Stromal cell of bone marrow (primary cell): Measurements from ENCODE around the gene PTP4A2.
"Not testable (repeated sequence)": the region's sequence is repeated elsewhere in the genome, so short reads cannot be mapped to it uniquely, and the experiment has no call there.

Experiments used
- DNase-seq: peaks from one replicate; pipeline ENCODE4 v3.0.0-alpha.2; 2012; ENCODE audit warnings: low read depth

Gene PTP4A2

DNA sequence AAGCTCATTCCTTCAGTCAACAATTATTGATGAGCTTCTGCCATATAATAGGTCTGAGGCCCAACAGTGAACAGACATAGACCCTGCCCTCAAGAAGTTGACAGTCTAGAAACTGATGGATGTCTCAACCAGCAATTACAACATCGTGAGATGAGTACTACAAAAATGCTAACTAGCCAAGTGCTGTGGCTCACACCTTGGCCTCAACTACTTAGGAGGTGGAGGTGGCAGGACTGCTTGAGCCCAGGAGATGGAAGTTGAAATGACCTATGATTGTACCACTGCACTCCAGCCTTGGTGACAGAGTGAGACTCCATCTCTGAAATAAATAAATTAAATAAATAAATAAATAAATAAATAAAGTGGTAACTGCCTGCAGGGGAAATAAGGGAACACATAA lies 11.7 kb upstream of the PTP4A2 start:
- no peak for DNase-seq

- DNase-seq = not testable (repeated sequence)
Observed at GRCh38 chr1:31945677-31946076, 7.5 kb upstream of the PTP4A2 start.

- peak; percentile 92 for DNase-seq
Observed at GRCh38 chr1:31944205-31945089, 6.3 kb upstream of the PTP4A2 start.

DNA sequence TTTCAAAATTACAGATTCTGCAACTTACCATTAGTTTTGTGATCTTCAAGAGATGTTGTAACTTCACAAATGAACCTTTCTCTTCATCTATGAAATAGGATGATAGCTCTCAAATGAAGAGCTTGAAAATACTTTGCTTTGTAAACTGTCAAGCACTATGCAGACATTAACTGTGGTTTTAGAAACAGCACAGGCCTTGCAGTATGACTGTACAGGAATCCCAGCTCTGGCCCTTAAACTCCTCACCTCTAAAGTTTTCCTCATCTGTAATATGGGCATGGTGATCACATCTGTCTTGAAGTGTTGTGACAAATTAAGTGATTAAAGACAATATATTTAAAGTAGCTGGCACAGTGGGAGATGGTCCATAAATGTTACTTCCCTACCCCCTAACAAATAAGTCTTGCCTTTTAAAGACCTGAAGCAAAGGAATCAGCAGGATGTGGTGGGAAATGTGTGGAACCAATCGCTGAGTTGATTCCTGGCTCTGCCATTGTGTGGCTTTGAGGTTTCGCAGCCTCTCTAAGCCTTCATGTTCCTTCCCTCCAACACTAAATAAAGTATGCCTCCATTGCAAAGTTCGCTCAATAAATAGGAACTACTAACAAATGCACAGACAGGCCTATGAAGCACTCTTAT lies 5.5 kb upstream of the PTP4A2 start:
- DNase-seq = no peak

- not testable (repeated sequence) for DNase-seq
Observed at GRCh38 chr1:31942061-31942460, 3.9 kb upstream of the PTP4A2 start.

- peak; percentile 64 for DNase-seq
Observed at GRCh38 chr1:31939484-31940329, 1.5 kb upstream of the PTP4A2 start.

GRCh38 chr1:31937300-31938183 lies 626 bp downstream of the PTP4A2 start:
- DNase-seq = peak; percentile 61

GRCh38 chr1:31936981-31937299 lies 1.2 kb downstream of the PTP4A2 start:
- no peak for DNase-seq

DNA sequence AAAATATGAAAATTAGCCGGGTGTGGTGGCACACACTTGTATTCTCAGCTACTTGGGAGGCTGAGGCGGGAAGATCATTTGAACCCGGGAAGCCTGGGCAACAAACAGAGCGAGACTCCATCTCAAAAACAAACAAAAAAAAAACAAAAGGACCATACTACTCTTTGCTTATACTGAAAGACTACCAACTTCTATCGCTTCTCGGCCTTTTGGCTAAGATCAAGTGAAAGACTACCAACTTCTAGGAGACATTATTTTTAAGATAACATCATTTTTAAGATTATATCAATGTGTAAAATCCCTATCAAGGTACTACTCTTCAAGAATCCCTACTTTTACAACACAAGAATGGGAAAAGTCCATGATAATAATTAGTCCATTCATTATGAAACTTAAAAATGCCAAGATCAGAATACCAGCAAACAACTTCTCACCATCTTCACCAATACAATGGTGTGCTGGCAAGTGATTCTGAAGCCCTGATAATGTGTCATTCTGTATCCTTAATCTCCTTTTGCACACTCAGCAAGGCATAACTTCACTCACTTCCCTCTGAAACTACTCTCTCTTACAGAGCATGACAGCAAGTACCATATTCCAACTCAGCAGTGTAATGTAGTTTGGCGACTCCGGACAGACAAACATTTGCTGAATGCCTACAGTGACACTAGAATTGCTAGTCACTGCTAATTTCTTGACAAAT lies 1.7 kb downstream of the PTP4A2 start:
- DNase-seq = no peak

DNA sequence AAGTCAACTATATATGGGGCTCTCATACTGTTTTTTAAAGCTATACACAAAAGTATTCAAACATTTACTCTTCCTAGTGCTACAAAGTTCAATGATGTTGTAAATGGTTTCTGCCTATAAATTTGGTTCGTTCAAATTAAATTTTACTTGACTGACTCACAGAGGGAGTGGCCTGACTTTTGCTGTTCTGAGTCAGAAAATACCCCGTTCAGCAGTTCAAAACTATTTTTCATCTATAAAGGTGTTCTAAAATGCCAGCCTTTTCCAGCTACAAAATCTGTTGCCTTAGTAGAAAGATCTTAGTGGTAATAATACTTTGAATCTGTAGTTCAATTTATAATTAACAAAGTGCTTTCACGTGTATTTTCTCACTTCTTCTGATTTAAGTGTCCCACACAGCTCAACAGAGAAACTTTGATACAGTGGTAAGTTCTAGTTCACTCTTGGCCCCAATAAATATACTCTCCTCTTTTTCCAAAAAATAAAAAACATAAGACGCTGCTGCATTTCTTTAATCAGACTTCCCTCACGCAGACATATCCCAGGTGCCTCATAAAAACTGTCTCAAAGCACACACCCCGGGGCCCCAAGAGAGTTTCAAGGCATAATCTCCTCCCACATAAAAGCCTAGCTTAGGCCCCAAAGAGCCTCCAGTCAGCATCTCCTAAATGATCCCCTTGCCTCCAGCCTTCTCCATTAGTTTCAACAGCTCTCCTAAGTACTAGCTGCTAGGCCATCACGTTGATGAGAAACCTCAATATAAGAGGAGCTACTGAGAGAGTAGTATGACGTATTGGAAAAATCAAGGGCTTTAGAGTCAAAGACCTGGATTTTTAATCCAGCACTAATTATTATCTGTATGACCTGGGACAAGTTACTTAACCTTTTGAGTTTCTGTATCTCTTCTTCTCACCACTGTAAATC lies 3.2 kb downstream of the PTP4A2 start:
- DNase-seq = no peak

GRCh38 chr1:31932491-31933316 lies 5.5 kb downstream of the PTP4A2 start:
- no peak for DNase-seq

- no peak for DNase-seq
Observed at GRCh38 chr1:31931593-31932225, 6.5 kb downstream of the PTP4A2 start.

- no peak for DNase-seq
Observed at GRCh38 chr1:31930836-31931592, 7.2 kb downstream of the PTP4A2 start.

GRCh38 chr1:31927661-31927980 lies 10.5 kb downstream of the PTP4A2 start:
- no peak for DNase-seq

DNA sequence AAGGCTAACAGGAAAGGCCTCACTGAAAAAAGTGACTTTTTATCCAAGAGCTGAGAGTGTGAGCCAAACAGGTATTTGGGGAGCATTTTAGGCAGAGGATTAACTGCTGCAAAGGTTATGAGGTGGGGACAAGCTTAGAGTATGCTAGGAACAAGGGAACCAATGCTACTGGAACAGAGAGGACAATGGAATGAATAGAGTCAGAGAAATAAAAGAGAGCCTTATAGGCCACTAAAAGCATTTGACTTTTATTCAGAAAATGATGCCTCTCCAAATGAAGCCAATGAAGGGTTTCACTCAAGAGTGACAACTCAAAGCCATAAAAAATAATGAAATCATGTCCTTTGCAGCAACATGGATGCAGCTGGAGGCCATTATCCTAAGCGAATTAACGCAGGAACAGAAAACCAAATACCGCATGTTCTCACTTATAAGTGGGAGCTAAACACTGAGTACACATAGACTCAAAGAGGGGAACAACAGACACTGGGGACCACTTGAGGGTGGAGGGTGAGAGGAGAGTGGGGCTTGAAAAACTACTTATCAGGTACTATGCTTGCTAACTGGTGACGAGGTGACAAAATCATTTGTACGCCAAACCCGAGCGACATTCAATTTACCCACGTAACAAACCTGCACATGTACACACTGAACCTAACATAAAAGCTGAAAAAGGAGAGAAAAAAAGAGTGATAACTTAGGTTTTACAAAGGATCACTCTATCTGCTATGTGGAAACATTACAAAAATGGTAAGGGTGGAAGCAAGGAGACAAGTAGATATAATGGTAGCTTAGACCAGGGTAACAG lies 11.1 kb downstream of the PTP4A2 start:
- no peak for DNase-seq

DNA sequence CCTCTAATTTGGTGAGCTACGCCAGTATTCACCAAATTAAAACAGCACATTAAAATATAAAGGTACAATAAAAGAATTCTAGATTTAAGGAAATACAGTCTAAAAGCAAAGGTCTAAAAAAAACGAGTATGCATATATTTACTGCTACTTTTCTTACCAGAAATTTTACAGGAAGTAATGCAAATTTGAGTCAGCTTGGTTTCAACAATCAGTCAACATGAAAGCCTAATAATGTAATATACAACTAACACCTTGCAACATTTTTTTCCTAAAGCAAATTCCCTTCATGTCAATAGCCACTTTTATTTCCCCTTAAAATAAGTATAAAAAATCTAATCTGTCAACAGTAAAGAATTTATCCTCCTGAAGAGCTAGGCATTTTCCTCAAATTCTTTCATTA lies 11.9 kb downstream of the PTP4A2 start:
- no peak for DNase-seq

DNA sequence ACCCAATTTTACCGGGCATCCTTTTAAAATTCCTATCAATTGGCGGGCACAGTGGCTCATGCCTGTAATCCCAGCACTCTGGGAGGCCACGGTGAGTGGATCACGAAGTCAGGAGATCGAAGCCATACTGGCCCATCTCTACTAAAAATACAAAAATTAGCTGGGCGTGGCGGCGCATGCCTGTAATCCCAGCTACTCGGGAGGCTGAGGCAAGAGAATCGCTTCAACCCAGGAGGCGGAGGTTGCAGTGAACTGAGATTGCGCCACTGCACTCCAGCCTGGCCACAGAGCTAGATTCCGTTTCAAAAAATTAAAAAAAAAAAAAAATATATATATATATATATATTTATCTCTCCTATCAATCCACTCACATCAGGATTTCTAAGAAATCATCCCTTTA lies 12.3 kb downstream of the PTP4A2 start:
- not testable (repeated sequence) for DNase-seq
